HEK293 (cell line): Measurements from ENCODE around the gene TNS1.

Experiments used
- TRIM28 ChIP-seq: IDR thresholded peaks from 2 replicates; pipeline ENCODE4 v1.6.1; 2011; ENCODE audit warnings: low read length, control low read depth, borderline replicate concordance
- ZNF529 ChIP-seq: fragments of 450-650 bp; formaldehyde crosslinking; IDR thresholded peaks from 2 replicates; pipeline ENCODE4 v1.5.1; 2017; ENCODE audit warnings: missing genetic modification characterization, missing biosample characterization; ENCODE audit not compliant: insufficient replicate concordance
- TF ChIP-seq, protein P1 (sequence below): fragments of 450-650 bp; formaldehyde crosslinking; IDR thresholded peaks from 2 replicates; pipeline ENCODE4 v1.5.1; 2016; ENCODE audit warnings: missing biosample characterization, missing genetic modification characterization

DNA sequence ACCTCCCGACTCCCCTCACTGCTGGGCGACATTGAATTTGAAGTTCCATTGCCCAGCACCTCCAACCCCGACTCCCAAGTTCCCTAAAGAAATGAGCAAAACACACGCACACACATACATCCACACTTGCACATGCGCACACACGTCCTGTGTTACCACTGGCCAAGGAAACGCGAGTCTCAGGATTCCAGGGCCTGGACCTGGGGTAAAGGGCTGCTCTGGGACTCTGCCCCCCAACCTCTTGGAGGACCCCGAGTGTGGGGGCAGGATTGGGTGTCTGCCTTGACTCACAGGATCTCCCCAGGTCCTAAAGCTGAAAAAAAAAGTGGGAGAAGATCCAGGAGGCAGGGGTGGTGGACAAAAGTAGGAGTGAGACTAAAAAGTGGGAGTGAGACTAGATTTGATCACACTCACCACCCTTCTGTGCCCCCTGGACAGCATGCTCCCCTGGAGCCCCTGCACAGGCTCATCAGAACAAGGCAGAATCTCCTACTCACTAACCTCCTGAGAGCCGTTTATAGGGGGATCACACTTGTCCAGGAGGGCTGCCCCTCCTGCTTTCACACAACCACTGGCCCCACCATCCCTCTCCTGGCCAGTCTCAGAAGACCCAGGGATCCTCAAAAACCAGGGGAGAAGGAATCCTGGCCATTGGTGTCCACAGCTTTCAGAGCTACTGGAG lies 202.2 kb downstream of the TNS1 start:
- TF ChIP-seq ZNF529 (tag by site-specific recombination) = no peak
- TF ChIP-seq, protein P1, sequence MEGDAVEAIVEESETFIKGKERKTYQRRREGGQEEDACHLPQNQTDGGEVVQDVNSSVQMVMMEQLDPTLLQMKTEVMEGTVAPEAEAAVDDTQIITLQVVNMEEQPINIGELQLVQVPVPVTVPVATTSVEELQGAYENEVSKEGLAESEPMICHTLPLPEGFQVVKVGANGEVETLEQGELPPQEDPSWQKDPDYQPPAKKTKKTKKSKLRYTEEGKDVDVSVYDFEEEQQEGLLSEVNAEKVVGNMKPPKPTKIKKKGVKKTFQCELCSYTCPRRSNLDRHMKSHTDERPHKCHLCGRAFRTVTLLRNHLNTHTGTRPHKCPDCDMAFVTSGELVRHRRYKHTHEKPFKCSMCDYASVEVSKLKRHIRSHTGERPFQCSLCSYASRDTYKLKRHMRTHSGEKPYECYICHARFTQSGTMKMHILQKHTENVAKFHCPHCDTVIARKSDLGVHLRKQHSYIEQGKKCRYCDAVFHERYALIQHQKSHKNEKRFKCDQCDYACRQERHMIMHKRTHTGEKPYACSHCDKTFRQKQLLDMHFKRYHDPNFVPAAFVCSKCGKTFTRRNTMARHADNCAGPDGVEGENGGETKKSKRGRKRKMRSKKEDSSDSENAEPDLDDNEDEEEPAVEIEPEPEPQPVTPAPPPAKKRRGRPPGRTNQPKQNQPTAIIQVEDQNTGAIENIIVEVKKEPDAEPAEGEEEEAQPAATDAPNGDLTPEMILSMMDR = no peak
- TF ChIP-seq TRIM28 = no peak
